Fibroblast of the conjunctiva (primary cell): ENCODE data around the gene OPN1MW3.
"Not testable (repeated sequence)": the region's sequence is repeated elsewhere in the genome, so short reads cannot be mapped to it uniquely, and the experiment has no call there.

Source experiments
- DNase-seq: peaks from one replicate; pipeline ENCODE4 v3.0.0-alpha.2; 2010; ENCODE audit warnings: low read depth

Gene OPN1MW3

DNA sequence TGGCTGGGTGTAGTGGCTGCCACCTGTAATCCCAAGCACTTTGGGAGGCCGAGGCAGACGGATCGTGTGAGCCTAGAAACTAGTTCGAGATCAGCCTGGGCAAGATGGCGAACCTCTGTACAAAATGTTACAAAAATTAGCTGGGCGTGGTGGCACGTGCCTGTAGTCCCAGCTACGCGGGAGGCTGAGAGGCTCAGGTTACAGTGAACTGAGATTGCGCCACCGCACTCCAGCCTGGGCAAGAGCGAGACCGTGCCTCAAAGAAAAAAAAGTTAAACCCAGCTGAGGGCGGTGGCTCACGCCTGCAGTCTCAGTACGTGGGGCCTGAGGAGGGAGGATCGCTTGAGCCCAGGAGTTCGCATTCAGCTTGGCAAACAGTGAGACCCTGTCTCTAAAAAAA is 39.3 kb downstream of the OPN1MW3 start:
- no peak for DNase-seq

DNA sequence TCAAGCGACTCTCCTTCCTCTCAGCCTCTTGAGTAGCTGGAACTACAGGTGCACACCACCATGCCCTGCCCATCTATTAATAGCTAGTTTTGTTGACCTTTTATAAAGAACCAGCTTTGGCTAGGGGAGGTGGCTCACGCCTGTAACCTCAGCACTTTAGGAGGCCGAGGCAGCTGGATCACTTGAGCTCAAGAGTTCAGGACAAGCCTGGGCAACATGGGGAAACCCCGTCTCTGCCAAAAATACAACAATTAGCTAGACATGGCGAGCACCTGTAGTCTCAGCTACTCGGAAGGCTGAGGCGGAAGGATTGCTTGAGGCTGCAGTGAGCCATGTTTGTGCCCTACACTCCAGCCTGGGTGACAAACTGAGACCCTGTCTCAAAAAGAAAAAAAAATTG is 40.9 kb downstream of the OPN1MW3 start:
- no peak for DNase-seq

DNA sequence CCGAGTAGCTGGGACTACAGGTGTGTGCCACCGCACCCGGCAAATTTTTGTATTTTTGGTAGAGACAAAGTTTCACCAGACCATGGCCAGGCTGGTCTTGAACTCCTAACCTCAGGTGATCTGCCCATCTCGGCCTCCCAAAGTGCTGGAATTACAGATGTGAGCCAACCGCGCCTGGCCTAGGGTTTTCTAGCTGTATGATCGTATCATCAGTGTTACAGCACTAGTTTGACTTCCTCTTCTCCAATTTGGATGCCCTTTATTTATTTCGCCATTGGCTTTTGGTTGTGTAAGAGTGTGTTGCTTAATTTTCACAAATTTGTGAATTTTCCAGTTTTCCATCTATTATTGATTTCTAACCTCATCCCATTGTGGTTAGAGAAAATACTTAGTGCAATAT is 43.4 kb downstream of the OPN1MW3 start:
- no peak for DNase-seq

DNA sequence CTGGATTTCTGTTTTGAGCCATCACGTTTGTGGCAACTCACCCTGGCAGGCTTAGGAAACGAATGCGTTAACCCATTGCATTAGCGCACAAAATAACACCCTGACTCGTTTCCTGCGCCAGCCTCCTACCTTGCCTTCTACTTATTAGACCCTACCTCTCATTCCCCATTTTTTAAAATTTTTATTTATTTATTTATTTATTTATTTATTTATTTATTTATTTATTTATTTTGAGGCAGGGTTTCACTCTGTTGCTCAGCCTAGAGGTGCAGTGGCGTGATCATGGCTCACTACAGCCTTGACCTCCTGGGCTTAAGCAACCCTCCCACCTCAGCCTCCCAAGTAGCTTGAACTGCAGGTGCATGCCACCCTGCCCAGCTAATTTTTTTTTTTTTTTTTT is 45.6 kb downstream of the OPN1MW3 start:
- not testable (repeated sequence) for DNase-seq

DNA sequence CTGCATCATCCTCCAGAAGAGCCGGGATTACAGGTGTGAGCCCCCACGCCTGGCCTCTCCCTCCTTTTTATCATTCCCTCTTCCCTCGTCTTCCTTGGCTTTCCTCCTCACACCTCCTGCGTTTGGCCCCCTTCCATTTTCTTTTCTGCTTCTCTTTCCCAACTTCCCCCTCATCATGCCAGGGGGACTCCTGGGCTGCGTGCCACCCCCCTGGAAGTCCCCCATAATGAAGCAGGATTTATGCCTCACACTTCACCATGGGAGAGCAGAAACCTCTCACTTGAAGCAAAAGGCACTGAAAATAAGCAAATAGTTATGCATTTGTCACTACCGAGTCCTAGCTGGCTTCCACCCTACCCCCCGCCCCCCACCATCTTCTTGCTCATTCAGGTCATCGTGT is 46.1 kb downstream of the OPN1MW3 start:
- no peak for DNase-seq

DNA sequence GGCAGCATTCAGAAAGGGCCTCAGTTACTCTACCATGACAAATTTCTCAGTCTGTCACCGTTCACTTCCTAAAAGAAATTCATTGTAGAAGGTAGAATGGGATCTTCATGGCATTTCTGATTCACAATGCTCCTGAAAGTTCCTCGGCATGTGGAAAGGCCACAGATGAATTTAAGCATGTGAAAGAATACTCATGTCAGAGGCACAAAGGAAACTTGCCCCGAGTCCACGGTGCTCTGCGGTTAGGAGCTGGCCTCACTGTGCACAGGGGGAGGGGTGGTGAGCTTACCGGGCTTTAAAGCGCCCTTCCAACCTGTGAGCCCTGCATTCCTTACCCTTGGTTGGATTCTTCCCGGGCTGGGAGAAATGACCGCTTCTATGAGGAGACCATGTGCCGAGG is 47.5 kb downstream of the OPN1MW3 start:
- DNase-seq = no peak

DNA sequence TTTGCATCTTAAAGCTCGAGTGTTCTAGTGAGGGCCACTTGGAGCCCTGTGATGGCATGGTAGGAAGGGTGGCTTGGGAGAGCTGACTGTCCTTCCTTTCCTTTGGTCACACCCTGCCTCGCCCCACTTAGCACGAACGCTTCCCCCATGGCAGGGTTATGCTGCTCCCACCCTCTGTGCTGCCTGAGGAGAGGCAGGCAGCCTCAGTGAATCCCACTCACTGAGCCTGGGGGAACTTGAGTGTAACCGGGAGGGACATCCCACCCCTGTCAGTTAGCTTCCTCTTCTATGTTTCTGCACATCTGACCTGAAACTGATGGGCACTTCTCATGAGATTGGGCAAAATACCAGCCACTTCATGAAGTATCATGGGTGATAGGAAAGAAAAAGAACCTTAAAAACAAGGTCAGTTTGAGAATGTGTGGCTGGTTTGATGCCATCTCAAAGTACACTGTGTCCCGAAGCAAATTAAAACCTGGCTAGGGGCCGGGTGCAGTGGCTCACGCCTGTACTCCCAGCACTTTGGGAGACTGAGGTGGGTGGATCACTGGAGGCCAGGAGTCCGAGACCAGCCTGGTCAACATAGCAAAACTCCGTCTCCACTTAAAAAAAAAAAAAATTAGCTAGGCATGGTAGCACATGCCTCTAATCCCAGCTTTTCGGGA is 48.3 kb downstream of the OPN1MW3 start:
- no peak for DNase-seq

DNA sequence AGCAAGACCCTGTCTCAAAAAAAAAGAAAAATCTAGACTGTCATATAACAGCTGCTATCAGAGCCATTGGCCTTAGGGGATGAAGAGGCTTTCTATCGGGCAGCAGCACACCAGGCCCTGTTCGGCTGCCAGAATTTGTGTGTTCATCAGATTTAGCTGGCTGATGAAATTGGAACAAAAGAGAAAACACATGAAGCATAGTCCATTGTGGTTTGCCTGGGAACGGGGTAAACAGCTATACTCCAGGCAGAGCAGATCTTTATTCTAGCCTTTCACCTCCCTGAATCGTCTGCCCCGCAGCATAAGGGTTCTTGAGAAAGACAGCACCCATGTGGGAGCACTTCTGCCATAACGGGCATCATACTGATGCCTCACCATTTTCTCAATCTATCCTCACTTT is 49.8 kb downstream of the OPN1MW3 start:
- peak; percentile 22 for DNase-seq

DNA sequence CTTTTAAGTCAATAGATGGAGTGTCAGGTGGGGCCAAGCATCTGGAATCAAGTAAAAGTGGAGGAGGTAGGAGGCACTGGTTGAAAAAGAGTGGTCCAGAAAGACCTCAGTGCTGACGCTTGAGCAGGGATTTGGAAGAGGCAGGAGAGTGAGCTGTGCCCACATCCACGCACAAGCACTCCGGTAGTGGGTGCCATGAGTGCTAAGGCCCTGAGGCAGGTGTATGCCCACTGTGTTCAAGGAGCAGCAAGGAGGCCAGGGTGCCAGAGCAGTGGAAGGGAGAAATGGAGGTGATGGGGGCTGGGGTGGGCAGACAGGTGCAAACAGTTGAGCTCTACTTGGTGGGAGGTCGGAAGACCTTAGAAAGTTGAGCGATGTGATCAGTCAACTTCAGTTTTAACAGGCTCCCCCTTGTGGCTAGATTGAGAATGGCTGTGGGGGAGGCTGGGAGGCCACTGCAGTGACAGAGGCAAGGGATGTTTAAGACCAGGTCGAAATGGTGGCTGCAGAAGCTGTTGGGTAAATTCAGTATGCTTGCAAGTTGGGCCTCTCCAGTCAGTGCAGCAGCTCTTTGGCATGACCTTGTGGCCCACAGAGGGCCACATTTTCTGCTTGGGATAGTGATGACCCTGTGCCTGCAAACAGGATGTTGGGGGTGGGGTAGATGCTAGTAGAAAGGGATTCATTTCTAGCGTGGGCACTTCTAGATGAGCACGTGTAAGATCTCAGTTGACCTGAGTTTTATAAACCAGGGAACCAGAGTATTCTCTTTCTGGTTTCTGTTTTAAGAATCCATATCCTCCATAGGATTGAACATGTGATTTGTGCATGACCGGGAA is 50.9 kb downstream of the OPN1MW3 start:
- DNase-seq = no peak

DNA sequence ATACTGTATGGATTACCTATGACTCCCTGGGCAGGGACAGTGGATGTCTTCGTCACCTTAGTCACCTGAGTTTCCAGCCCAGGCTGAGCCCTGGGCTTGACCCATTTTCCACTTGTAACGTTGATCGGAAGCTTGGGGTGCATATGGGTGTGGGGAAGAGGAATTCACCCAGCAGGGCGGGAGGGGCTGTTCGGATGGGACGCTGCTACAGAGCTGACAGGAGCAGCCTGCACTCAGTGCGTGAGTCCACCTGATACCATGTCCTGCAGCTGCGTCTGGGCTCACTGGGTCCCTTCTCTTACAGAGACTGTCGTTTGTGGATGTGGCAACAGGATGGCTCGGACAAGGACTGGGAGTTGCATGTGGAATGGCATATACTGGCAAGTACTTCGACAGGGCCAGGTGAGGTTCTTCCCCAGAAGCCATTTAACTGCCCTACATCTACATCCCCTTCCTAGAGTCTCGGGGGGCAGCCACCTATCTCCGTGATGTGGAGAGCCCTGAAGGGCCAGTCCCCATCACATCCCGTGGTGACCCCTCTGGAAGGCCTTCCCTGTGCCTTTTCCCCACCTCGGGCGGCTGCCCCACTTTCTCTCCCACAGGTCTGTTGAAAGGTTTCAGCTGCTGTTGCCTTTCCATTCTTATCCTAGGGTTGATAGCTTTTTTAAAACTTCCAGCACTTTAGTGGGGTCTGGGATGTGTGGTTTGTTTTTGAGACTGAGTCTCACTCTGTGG is 51.8 kb downstream of the OPN1MW3 start:
- DNase-seq = no peak

DNA sequence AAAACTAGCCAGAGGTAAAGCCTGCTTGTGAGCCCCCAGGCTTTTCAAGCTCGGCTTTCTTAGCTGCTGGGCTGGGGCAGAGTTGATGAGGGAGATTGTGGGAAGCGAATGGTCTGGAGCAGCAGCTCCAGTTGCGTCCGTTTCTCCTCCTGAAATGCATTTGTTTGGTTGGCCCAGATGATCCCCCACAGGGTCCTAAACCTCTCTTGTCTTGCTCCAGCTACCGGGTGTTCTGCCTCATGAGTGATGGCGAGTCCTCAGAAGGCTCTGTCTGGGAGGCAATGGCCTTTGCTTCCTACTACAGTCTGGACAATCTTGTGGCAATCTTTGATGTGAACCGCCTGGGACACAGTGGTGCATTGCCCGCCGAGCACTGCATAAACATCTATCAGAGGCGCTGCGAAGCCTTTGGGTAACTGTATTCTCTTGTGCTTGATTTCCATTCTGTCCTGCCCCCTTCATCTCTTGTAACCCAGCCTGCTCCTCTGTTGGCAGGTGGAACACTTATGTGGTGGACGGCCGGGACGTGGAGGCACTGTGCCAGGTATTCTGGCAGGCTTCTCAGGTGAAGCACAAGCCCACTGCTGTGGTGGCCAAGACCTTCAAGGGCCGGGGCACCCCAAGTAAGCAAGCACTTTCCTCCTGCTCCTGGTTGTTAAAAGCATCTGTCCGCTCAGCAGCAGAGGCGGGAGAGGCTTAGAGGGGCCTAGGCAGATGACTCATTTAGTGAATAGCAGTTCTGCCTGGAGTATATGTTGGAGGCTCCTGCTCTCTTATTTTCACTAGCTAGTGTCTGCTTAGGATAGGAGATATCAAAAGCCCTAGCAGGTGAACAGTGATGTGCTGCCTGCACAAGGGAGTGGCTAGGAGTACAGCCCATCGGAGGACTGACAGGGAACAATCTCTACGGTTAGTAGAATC is 53.5 kb downstream of the OPN1MW3 start:
- DNase-seq = no peak

GRCh38 chrX:154312116-154312515 is 54.7 kb downstream of the OPN1MW3 start:
- DNase-seq = no peak

GRCh38 chrX:154313147-154313546 is 55.8 kb downstream of the OPN1MW3 start:
- no peak for DNase-seq

DNA sequence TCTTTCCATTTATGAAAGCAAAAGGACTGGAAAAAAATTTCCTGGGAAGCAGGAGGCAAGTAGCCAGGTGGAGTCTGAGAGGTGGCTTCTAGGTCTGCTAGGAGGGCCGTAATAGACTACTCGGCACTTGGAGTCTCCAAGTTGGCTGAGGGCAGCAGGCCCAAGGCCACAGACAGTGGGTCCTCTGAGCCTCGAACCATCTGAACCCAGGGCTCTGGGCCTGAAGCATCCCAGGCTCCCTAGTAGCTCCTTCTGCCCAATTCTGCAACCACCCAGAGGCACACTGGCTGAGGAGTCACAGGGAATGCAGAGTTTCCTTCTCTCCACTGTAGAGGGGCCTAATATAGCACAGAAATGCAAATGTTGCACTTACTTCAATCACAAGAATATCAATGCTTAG is 58.0 kb downstream of the OPN1MW3 start:
- DNase-seq = no peak

DNA sequence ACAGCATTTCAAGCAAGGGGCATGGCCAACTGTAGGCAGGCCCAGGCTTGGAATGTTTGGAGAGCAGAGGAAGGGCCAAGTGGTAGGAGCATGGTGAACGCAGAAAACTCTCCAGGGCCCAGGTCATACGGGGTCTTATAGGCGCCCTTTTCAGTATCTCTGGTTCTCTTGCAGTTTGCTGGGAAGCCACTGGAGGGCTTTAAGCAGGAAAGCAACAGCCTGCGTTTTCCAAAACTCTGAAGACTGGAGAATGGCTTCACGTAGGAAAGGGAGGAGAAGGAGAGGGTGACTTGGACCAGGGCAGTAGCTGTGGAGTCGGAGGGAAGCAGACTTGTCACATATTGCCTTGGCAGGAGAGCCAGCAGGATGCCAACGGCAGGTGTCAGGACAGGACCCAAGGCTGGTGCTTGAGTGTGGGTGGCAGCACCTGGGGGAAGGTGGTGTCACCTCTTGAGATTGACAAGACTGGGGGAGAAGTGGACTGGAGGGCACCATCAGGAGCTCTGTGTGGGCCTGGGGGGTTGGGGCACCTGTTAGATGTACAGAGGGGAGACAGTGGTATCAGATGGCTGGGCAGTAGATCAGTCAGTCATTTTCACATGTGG is 60.1 kb downstream of the OPN1MW3 start:
- DNase-seq = no peak

GRCh38 chrX:154320406-154320805 is 63.0 kb downstream of the OPN1MW3 start:
- no peak for DNase-seq
